Upper lobe of left lung (tissue), 4 donors: ENCODE data around the gene EHD2.

Source experiments
- CTCF ChIP-seq, 6 experiments: fragments of 450-650 bp in 4 of 6; fragments of 200-600 bp in 2 of 6; sonication (generic) in 2 of 6; IDR thresholded peaks; one replicate each; pipeline ENCODE4 v1.5.1; 2016 to 2019; ENCODE audit warnings: antibody characterized with exemption in 6 of 6
- EP300 ChIP-seq, 4 donors: sonication (generic); formaldehyde crosslinking; IDR thresholded peaks; one replicate each; pipeline ENCODE4 v1.5.1; 2017; ENCODE audit warnings: antibody characterized with exemption in 4 of 4, control low read depth in 2 of 4
- POLR2AphosphoS5 ChIP-seq, 2 donors: sonication (generic); formaldehyde crosslinking; IDR thresholded peaks; one replicate each; pipeline ENCODE4 v1.5.1; 2017; ENCODE audit warnings: antibody characterized with exemption in 2 of 2

GRCh38 chr19:47701717-47702552 lies 11.3 kb upstream of the EHD2 start:
- TF ChIP-seq CTCF (IDR thresholded peaks at IDR 0.05), result no peak
- TF ChIP-seq EP300 (IDR thresholded peaks at IDR 0.05), result no peak
- TF ChIP-seq POLR2AphosphoS5 (IDR thresholded peaks at IDR 0.05), result no peak
